ENCODE measurements around the gene UBE2J2. TPM values are rescaled to one million over a fixed set of nuclear protein-coding genes. Genes with fewer than 3 reads are reported as not detected.

UBE2J2 gene
- total RNA-seq, 1 experiment from 2014 or later, result 54.3 TPM

DNA sequence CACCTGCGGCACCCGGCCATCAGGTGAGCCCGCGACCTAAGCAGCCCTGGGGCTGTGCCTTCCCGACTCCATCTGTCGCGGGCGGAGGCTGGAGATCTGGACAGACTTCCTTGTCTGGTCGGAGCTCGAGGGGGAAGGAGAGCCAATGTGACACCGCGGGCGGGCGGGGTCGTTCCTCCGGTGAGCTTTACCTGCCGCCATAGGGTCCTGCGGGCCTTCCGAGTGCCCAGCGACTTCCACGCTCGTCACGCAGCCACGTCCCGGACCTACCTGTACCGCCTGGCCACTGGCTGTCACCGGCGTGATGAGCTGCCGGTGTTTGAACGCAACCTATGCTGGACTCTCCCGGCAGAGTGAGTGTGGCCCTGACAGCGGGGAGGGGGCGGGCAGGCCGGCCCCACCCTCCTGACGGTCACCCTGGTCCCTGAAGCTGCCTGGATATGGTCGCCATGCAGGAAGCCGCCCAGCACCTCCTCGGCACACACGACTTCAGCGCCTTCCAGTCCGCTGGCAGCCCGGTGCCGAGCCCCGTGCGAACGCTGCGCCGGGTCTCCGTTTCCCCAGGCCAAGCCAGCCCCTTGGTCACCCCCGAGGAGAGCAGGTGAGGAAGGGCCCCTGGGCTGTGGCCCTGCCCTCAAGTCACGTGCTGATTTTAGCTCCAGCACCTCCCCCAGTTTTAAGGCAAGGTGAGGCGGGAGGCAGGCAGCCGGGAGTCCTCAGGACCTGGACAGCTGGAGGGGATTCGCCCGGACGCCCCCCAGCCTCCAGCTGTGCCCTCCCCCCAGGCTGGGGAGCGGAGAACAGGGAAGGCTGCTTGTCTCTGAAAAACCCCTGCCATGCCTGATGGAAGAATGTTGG lies 35.8 kb upstream of the UBE2J2 start:
- no peak for DNase-seq (ENCODE audit: low read depth)

DNA sequence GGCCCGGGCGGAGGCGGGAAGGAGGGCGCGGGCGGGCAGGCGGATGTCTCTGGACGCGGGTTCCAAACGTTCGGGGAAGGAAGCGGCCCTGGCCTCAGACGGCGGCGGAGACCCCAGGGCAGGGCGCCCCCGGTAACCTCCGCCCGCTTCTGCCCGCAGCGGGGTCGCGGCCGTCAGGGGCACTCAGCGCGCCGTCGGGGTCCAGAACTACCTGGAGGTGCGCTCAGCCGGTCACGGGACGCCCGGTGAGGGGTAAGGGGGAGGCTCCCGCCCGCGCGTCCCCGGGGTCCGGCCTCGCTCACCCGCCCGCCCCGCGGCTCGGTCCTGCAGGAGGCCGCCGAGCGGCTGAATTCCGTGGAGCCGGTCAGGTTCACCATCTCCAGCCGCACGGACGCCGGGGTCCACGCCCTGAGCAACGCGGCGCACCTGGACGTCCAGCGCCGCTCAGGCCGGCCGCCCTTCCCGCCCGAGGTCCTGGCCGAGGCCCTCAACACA lies 35.1 kb upstream of the UBE2J2 start:
- DNase-seq (ENCODE audit: low read depth), result no peak

DNA sequence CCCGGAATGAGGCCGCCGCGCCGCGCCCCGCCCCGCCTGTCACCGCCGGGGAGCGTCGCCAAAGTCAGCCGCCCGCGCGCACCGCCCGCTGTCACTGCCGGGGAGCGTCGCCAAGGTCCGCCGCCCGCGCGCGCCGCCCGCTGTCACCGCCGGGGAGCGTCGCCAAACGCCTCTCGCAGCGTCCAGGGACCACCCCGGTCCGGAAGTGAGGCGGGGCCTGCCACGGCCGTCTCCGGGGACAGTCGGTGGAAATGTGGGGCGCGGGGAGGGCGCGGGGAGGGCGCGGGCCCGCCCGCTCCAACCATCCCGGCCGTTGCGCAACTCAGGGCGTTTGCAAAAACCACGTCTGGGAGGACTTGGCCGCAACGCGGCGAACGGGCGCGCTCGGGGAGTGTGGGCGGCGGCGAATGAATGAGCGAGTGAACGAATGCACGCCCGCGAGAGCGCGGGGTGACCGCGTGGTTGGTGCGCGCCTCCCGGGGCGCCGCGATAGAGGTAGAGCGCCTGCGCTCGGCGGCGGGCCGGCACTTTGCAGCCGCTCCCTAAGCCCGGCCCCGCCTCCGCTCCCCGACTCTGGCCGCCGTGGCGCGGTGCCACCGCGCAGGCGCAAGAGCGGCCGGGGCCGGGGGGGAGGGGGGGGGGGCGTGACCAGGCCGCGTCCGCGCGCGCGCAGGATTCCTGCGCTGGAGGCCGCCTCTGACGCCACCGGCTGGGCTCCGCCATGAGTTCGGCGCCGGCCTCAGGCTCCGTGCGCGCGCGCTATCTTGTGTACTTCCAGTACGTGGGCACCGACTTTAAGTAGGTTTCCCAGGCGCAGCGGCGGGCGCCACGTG lies 34.5 kb upstream of the UBE2J2 start, which contains the start of the genes ACAP3 and PUSL1:
ACAP3 (minus strand) TSS at position 8 of the 833 bp plus-strand sequence. CDS start 115 bp downstream, outside the sequence.
PUSL1 (plus strand) TSS at position 675 of the 833 bp plus-strand sequence; CDS start at position 722, 47 bp downstream.
- DNase-seq (ENCODE audit: low read depth), result peak; percentile 88

DNA sequence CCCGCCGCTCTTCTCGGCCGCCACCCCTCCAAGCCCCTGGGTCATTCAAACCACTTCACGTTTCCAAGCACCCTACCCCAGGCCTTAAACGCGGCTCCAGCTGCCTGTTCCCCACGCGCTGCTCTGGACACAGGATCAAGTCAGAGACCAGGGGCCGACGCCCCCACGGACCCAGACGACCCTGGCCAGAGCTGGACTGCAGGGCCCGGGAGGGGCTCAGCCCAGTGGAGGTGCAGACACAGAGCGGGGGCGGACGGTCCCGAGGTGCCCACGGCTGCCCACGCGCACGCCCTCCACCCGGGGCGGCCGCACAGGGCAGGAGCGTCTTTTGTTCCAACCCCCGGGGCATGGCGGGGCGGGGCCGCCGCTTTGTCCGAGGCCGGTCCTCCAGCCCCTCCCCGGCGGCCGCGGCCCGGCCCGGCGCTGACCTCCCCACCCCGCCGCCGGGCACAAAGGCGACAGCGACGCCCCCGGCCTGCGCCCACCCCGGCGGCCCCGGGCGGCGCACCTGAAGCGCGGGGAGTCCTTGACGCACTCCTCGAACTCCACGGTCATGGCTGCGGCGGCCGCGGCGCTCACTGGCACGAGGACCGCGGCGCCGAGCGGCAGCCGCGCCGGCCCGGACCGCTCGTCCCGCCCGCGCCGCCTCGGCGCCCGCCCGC lies 33.7 kb upstream of the UBE2J2 start:
- peak; percentile 61 for DNase-seq (ENCODE audit: low read depth)

DNA sequence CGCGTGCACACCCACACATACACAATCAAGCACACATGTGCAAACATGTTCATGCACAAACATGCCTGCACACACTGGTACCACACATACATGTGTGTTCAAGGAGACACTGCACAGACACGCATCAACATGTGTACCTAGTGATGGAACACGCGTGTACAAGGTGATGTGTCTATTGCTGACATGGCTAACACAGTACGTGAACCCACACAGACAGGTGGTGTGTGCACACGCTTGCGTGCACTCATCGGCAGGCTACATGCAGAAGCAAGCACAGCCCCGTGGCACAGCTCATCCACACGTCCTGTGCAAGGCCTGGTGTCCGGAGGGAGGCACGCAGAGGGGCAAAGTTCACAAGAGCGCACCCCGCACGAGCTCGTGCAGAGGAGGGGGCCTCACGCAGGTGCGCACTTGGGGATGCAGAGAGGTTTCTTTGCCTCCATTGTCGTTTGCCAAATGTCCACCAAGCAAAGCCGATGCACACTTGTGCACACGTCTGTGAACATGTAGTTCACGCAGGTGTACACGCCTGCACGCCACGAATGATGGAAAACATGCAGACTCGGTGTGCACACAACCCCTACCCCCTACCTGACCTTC lies 33.1 kb upstream of the UBE2J2 start:
- DNase-seq (ENCODE audit: low read depth), result no peak

DNA sequence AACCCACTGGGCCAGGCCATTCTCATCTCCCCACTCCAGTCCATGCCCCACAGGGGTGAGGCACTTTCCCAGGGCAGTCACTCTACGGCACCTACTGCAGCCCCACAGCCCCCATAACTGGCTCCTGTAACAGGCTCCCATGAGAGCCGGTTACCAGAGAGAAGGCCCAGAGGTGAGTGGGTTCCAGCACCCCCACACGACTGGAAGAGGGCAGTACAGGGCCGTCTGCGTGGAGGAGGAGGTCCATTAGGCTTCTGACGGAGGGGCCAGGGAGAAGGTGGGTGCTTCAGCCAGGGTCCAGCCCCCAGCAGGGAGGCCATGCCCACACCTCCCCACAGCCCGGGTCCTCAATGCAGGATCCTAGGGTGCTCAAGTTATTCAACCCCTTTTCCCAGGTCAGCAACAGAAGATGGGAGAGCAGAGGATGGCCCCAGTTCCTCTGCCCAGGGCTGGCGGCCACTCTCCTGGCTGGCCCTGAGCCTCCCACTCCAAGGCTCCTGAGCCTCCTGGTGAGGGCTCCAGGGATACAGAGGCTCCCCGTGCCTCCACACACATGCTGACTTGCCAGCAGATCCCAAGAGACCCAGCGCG lies 32.5 kb upstream of the UBE2J2 start:
- DNase-seq (ENCODE audit: low read depth), result no peak

DNA sequence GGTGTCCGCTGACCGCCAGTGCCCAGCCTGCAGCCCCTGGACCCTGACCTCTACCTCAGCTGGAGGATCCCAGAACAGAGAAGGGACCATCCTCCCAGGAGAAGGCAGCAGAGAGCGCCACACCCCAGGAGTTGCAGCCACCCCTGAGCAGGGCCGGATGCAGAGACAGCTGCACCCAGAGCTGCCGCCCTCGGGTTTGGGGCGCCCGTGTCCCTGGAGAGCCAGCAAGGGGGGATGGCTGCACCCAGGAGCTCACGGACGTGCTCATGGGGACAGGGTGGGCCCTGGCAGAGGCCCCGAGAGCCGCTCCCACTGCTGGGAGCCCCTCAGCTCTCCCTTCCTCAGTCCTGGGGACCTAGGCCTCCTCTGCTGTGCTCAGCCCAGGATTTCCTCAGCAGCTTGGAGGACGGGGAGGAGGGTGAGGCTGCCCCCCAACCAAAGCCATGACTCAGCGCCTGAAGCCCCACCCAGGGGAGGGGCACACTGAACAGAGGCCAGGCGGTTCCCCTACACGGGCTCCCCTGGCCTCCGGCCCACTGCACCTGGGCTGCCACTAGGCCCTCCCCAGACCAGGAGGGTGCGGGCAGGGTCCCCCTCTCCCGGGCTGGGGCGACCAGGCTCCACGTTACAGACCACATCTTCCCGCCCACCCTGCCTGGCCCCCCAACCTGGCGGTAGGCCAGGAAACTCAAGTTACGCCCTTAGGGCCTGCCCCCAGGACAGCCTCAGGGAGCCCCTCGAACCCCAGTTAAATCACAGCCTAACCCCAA lies 31.8 kb upstream of the UBE2J2 start:
- DNase-seq (ENCODE audit: low read depth), result peak; percentile 85

DNA sequence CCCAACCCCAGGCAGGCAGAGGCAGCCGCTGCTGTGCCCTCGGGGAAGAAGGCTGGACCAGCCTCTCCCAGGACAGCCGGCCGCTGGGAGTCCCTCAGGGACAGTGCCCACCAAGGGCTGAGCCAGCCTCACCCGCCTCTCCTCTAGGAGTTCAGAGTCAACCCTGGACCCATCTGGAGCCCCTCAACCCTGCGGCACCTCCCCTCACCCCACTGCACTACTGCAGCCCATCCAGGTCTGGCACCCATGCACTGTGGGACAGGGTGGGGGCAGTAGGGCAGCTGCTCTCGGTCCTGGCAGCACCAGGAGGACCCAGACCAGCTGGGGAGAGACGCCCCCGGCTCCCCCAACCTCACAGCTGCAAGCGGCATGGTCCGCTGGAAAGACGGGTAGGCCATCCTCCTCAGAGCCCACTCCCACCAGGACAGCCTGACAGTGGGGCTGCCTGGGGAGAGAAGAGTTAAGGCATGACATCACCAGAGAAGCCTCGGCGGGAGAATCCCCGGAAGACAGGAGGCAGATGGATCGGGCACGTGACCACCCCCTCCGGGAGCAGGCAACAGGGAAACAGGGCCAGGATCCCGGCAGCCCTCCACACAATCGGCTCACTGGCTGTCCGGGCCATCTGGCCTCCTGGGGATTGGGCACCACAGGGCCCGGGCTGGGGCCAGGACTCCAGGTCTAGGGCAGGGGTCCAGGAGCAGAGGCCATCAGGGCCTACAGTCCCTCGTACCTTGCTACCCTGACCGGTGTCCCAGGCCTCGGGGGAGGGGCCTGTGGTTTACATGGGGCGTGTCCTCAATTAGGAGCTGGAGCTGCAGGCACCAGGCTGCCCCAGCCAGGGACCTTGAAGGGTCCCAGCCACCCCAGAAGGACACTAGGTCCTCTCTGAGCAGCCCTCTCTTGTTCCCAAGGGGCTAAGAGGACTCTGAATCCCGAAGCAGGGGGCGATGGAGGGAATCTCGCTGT lies 31.0 kb upstream of the UBE2J2 start:
- peak; percentile 83 for DNase-seq (ENCODE audit: low read depth)

DNA sequence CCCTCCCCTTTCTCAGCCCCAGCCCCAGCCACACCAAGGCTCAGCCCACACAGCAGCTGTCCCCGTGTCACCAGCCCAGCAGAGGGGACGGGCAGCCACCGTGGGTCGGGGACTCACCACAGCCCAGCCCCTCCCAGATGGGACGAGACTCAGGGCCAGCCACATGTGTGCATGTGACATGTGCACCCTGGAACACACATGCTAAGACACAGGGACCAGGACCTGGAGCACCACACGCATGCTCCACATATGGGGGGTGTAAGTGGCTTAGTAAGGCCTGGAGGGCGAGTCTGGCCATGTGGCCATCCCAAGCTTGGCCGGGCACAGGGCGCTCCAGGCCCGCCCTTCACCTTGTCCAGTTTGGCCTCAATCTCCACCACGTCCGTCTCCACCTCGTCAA lies 30.1 kb upstream of the UBE2J2 start:
- DNase-seq (ENCODE audit: low read depth), result no peak

DNA sequence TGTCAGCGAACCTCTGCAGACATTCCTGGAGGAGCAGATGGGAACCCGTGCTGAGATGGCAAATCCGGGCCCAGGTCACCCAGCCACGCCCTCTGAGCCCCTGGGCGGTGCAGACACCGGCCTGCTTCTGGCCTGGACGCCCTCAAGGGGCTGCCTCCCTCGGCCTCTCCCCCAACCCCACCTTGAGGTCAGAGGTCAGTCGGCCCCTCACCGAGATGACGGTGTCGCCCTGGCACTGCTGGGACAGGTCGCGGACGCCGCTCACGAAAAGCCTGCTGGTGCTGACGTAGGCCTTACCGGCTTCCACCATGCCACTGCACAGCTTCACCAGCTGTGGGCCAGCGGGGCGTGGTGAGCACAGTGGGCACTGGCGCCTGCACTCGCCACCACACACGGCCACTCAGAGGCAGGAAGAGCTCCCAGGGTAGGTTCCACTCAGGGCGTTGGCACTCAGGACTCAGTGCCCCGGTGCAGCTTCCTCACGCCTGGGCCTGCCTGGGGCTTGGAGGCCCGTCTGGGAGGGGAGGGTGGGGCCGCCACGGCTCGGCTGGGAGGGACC lies 29.4 kb upstream of the UBE2J2 start:
- DNase-seq (ENCODE audit: low read depth), result no peak

DNA sequence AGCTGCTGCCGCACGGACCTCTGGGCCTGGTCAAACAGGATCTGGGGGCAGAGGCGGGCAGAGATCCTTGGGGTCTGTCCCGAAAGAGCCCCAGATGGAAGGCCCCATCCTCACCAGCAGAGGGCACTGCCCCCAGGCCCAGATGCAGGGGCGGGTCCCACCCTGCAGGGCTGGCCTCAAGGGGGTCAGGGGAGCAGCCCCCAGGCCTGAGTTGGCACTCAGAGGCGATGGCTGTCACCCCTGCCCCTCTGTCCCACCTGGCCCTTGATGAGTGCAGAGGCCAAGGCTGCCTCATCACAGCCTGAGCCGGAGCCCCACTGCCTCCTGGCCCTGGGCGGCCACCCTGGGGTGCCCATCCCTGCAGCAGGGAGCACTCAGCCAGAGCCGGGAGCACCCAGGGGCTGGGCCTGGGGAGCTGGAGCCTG lies 28.4 kb upstream of the UBE2J2 start:
- DNase-seq (ENCODE audit: low read depth), result no peak

DNA sequence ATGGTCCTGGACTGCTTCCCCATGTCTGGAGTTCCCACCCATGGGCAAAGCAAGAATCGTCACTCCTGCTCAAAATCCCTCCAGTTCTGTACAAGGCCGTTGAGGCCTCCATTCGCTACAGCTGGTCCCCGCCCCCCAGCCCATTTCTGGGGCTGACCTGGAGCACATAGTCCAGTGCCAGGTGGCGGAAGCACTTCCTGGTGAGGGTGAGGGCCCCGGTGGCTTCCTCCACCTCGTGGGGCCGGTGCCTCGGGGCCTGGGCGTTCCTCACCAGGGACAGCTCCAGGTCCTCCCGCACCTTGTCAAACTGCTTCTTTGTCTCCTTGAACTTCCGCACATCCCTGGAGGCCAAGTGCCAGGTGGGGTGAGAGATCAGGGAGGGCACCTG lies 26.7 kb upstream of the UBE2J2 start:
- DNase-seq (ENCODE audit: low read depth), result no peak

DNA sequence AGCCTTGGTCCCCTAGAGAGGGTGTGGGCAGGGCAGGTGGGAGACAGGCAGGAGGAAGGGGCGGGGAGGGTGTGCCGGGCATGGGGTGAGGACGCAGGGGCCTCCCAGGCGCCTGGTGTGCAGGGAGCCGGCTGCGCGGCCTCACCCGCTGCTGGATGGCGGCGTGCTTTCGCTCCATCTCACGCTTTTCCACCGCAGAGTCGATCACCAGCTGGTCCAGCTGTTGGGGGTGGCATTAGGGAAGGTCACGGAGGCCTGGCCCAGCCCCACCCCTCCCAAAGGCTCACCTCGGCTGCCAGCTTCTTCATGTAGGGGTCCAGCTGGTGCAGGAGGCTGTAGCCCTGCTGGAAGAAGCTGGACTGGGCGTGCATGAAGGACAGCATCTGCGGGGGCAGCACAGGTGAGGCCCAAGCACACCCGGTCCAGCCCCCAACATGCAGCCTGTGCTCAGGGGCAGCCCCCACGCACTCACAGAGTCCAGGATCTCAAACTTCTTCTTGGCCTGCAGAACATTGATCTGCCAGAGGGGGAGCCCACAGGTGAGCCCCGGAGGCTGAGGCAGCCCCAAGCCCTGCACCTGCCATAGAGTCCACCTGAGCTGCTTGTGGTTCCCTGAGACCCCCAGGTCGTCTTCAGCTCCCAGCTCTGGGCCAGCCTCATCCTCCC lies 26.2 kb upstream of the UBE2J2 start:
- no peak for DNase-seq (ENCODE audit: low read depth)

DNA sequence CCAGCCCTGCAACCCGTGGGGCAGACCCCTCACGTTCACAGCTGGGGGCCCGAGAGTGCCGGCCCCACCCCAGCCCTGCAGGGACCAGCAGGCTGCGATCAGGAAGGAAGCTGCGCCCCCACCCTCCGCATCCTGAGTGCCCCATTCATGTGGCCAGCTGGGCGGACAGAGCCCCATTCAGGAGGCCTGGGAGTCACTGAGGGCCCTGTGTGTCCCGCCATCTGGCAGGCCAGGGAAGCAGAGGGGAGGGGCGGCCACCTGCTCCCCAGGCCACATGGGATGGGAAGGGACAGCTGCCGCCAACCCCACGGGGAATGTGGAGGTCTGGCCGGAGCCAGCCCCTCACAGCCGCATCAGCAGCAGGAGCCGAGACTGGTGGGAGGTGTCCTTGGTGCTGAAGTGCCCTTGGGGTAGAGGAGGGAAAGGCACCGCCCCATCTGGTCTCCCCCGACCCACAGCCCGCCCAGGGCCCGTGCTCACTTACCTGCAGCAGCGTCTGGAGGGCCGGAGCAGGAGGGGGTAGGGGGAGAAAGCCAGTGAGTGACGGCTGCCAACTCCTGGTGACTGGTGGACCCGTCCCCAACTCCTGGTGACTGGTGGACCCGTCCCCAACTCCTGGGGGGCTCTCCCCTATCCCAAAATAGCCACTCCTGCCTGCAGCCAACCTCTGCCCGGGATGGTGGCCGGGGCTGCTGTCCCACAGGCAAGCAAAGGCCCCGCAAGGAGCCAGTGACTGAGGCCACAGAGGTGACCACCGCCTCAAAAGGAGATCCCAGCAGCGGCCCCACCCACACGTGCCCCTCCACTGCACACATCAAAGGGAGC lies 25.4 kb upstream of the UBE2J2 start:
- peak; percentile 40 for DNase-seq (ENCODE audit: low read depth)

DNA sequence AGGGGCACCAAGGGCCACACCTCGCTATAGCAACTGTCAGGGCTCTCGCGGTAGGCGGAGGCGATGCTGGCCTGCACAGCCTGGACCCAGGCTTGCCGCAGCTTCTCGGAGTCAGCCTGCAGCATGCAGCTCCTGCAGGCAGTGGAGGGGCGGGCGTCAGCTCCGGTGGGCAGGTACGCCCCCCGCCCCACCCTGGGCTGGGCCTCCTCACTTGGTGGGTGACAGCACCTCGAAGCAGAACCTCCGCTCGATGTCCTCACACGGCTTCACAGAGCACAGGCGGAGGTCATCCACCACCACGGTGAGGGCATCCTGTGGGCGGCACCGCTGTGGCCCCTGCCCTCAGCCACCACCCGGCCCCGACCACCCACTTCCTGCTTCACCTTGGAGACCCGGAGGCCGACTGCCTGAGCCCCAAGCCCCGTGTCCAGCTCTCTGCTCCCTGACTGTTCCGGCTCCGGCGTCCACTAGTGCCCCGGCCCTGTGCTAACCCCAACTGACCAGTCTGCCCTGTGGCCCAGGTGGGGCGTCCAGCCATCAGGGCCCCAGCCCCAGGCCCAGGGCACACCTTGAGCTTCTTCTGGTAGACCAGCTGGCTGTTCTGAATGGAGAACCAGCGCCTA lies 24.3 kb upstream of the UBE2J2 start:
- no peak for DNase-seq (ENCODE audit: low read depth)
